Endothelial cell (in vitro differentiated cells): ENCODE data around the gene CPEB1. TPM values are rescaled to one million over a fixed set of nuclear protein-coding genes. Genes with fewer than 3 reads are reported as not detected.

Experiments used
- DNase-seq: peaks from one replicate; pipeline ENCODE4 v3.0.0; 2021; ENCODE audit warnings: low spot score
- H3K27ac Mint-ChIP-seq: one replicate; pipeline ENCODE4 v1.8.0; 2021; ENCODE audit warnings: mixed read lengths, inconsistent platforms; ENCODE audit not compliant: unreplicated experiment
- H3K27me3 Mint-ChIP-seq: one replicate; pipeline ENCODE4 v1.8.0; 2021; ENCODE audit warnings: mild to moderate bottlenecking, moderate library complexity, mixed read lengths, inconsistent platforms; ENCODE audit not compliant: unreplicated experiment
- H3K36me3 Mint-ChIP-seq: one replicate; pipeline ENCODE4 v1.8.0; 2021; ENCODE audit warnings: mild to moderate bottlenecking, low read depth, mixed read lengths, inconsistent platforms; ENCODE audit not compliant: unreplicated experiment
- H3K4me1 Mint-ChIP-seq: one replicate; pipeline ENCODE4 v1.8.0; 2021; ENCODE audit warnings: mild to moderate bottlenecking, mixed read lengths, inconsistent platforms; ENCODE audit not compliant: unreplicated experiment
- H3K4me3 Mint-ChIP-seq: one replicate; pipeline ENCODE4 v1.8.0; 2021; ENCODE audit warnings: mild to moderate bottlenecking, mixed read lengths, inconsistent platforms; ENCODE audit not compliant: unreplicated experiment
- H3K9me3 Mint-ChIP-seq: one replicate; pipeline ENCODE4 v1.8.0; 2021; ENCODE audit warnings: mixed read lengths, inconsistent platforms; ENCODE audit not compliant: unreplicated experiment
- total RNA-seq: library from RNA; stranded (reverse); fragmentation: NEBNext Ultra II Directional; extraction: Animal tissue kit (Norgen Biotek cat#: 25700); gene quantifications from one replicate; pipeline ENCODE4 v1.2.1, GENCODE V29; 2021; ENCODE audit not compliant: unreplicated experiment
- TF ChIP-seq, protein P1 (sequence below): fragments of 200-600 bp; sonication (generic); IDR thresholded peaks from one replicate; pipeline ENCODE4 v1.5.0; 2021; ENCODE audit warnings: antibody characterized with exemption; ENCODE audit not compliant: unreplicated experiment

CPEB1 gene
- total RNA-seq, 1 donor from 2014 or later = not detected

DNA sequence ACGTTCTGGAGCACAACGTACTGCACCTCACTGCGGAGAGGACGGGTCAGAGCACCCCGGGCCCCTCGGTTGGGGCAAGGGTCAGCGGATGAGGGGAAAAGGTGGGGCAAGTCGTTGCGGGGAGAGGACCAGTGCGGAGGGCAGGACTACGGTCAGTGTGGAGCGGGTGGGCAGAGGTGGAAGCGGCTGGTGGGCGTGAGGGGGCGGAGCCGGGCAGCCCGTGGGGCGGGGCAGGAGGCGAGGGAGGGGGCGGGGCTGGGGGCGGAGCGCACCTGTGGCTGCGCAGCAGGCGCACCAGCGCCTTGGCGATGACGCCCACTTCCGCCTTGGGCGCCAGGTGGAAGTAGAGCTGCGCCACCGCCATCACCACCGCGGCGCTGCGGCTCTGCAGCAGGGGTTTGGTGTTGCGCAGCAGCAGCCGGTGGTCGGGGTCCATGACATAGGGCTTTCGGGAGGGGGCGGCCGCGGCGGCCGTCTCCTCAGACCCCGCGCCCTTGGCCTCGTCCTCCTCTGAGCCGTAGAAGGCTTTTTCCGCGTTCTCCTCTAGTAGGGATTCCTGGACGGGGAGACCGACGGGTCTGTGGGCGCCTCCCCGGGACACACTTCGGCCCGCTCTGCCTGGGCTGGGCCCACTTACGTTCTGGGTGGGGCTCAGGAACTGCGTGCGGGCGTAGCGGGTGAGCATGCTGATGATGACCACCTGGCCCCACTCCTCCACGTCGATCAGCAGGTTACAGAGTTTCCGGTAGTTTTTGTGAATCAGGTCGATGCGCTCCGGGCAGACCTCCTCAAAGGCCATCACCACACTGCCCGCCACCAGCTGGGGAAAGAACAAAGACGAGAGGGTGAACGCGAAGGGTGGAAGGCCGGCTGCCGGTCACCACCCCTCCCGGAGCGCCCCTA, 33.3 kb upstream of the CPEB1 start:
- H3K27me3 Mint-ChIP-seq = peaks cover 7% of the 10 kb centered on the region
- H3K4me3 Mint-ChIP-seq = peak overlapping the region; percentile 79
- no peaks in the 10 kb centered on the region for H3K9me3 Mint-ChIP-seq
- no peaks in the 10 kb centered on the region for H3K36me3 Mint-ChIP-seq
- peak; percentile 47 for DNase-seq
- peak overlapping the region; percentile 57 for H3K27ac Mint-ChIP-seq
- peaks cover 3% of the 10 kb centered on the region for H3K4me1 Mint-ChIP-seq
- TF ChIP-seq, protein P1, sequence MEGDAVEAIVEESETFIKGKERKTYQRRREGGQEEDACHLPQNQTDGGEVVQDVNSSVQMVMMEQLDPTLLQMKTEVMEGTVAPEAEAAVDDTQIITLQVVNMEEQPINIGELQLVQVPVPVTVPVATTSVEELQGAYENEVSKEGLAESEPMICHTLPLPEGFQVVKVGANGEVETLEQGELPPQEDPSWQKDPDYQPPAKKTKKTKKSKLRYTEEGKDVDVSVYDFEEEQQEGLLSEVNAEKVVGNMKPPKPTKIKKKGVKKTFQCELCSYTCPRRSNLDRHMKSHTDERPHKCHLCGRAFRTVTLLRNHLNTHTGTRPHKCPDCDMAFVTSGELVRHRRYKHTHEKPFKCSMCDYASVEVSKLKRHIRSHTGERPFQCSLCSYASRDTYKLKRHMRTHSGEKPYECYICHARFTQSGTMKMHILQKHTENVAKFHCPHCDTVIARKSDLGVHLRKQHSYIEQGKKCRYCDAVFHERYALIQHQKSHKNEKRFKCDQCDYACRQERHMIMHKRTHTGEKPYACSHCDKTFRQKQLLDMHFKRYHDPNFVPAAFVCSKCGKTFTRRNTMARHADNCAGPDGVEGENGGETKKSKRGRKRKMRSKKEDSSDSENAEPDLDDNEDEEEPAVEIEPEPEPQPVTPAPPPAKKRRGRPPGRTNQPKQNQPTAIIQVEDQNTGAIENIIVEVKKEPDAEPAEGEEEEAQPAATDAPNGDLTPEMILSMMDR = no peak

DNA sequence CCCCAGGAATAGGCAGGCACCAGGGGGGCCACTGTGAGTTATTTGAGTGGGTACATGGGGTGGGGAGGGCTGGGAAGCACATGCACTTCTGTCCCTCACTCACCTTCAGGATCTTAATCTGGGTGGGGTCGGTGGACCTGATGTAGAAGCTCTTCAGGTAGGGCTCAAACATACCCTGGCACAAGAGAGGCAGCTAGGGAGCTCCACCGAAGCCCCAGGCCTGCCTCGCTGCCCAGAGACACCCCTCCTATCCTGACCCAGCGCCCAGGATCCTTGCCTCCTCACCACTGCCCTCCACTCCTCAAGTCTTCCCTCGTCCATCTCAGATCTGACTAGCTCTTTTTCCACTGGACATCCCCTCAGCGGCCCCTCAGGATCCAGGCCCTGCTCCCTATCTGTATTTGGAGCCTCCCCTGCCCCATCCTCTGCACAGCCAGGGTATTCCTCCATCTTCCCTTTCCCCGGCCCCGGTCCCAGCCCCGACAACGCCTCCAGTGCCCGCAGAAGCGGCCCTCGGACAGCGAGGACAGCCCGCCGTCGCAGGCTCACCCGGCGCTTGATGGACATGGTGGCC, 32.5 kb upstream of the CPEB1 start:
- H3K4me3 Mint-ChIP-seq = peak overlapping the region; percentile 62
- peaks cover 3% of the 10 kb centered on the region for H3K4me1 Mint-ChIP-seq
- peaks cover 7% of the 10 kb centered on the region for H3K27me3 Mint-ChIP-seq
- no peak overlapping the region for H3K27ac Mint-ChIP-seq
- TF ChIP-seq, protein P1 = no peak
- H3K9me3 Mint-ChIP-seq = no peaks in the 10 kb centered on the region
- DNase-seq = no peak
- H3K36me3 Mint-ChIP-seq = no peaks in the 10 kb centered on the region

DNA sequence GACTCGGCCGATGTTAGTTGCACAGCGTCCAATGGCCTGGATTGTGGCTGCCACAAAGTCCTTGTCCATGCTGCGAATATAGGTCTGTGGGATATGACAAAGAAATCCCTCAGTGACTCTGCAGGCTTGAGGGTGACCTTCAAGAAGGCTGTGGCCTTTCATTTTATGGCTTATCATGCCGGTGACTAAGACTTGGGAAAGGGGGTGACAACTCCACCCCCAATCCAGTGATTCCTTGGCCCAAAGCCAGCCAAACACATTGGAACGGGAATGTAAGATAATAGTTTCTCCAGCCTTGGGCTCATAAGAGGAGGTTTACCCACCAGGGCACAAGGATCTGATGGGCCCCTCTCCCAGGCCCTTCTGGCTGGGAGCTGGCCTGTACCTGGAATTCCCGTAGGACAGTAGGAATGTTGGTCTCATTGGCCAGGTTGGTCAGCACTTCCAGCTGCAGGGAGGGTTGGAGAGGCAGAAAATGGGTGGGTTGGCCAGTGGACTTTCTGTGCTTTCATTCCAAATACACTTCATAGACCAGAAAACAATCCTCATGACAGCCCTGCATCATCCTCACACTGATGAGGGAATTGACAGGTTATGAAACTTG, 30.7 kb upstream of the CPEB1 start:
- peaks cover 7% of the 10 kb centered on the region for H3K27me3 Mint-ChIP-seq
- no peaks in the 10 kb centered on the region for H3K9me3 Mint-ChIP-seq
- TF ChIP-seq, protein P1 = no peak
- no peak for DNase-seq
- H3K4me3 Mint-ChIP-seq = no peak overlapping the region
- no peaks in the 10 kb centered on the region for H3K36me3 Mint-ChIP-seq
- no peak overlapping the region for H3K27ac Mint-ChIP-seq
- peaks cover 3% of the 10 kb centered on the region for H3K4me1 Mint-ChIP-seq

DNA sequence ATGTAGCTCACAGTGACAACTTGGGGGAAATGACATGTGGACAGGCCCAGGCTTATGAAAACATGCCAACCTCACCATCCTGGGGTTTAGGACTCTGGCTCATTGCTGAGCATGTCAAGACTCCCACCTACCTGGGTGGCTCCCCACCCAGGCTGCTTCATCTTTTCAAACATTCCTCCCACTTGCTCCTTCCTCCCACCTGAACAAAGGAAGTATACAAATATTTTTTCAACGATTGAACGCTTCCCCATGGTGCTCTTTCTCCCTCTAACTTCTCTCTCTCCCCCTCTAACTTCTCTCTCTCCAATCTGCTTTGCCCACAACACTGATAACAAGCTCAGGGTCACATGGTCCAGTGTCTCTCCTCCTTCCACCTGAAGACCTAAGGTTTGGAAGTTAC, 27.7 kb upstream of the CPEB1 start:
- no peak overlapping the region for H3K4me3 Mint-ChIP-seq

More for the DNA sequence above, 27.7 kb upstream of the CPEB1 start:
- Mint-ChIP-seq H3K4me1 (no peaks in the 10 kb centered on the region), H3K9me3 (no peaks in the 10 kb centered on the region), H3K27me3 (peaks cover 3% of the 10 kb centered on the region), H3K27ac (no peak overlapping the region), H3K36me3 (no peaks in the 10 kb centered on the region)
- TF ChIP-seq, protein P1 = no peak
- DNase-seq = no peak
